Measurements from ENCODE around the gene LONP1.

DNA sequence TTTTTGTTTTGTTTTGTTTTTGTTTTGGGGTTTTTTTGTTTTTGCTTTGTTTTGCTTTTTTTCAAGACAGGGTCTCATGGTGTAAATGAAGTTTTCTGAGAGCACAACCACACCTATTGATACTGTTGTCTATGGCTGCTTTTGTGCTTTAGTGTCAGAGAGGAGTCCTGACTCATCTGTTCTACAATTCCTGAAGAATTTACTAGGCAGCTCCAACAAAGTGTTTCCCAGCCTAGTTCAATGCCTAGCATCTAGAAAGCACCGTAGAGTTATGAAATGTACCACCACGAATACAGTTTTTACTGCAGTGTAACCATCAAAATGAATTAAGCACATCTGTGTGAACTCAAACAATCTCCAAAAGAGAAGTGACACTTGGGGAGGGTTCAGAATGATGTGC lies 75.9 kb downstream of the LONP1 start:
- TF ChIP-seq, protein P1, sequence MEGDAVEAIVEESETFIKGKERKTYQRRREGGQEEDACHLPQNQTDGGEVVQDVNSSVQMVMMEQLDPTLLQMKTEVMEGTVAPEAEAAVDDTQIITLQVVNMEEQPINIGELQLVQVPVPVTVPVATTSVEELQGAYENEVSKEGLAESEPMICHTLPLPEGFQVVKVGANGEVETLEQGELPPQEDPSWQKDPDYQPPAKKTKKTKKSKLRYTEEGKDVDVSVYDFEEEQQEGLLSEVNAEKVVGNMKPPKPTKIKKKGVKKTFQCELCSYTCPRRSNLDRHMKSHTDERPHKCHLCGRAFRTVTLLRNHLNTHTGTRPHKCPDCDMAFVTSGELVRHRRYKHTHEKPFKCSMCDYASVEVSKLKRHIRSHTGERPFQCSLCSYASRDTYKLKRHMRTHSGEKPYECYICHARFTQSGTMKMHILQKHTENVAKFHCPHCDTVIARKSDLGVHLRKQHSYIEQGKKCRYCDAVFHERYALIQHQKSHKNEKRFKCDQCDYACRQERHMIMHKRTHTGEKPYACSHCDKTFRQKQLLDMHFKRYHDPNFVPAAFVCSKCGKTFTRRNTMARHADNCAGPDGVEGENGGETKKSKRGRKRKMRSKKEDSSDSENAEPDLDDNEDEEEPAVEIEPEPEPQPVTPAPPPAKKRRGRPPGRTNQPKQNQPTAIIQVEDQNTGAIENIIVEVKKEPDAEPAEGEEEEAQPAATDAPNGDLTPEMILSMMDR (IDR thresholded peaks at IDR 0.05 in 2 of 3, conservative IDR thresholded peaks at IDR 0.05 in 1 of 3; ENCODE audit: borderline replicate concordance in 1 of 3, insufficient read depth in 1 of 3, low read depth in 2 of 3, low read length in 2 of 3), result no peak
- no peak for TF ChIP-seq ZNF274 (IDR thresholded peaks at IDR 0.05; ENCODE audit: low read depth, low read length)
- TF ChIP-seq ELF1 (IDR thresholded peaks at IDR 0.05; ENCODE audit: borderline replicate concordance, low read depth), result no peak
- TF ChIP-seq EZH2 (IDR thresholded peaks at IDR 0.05), result no peak
- TF ChIP-seq, protein P2, sequence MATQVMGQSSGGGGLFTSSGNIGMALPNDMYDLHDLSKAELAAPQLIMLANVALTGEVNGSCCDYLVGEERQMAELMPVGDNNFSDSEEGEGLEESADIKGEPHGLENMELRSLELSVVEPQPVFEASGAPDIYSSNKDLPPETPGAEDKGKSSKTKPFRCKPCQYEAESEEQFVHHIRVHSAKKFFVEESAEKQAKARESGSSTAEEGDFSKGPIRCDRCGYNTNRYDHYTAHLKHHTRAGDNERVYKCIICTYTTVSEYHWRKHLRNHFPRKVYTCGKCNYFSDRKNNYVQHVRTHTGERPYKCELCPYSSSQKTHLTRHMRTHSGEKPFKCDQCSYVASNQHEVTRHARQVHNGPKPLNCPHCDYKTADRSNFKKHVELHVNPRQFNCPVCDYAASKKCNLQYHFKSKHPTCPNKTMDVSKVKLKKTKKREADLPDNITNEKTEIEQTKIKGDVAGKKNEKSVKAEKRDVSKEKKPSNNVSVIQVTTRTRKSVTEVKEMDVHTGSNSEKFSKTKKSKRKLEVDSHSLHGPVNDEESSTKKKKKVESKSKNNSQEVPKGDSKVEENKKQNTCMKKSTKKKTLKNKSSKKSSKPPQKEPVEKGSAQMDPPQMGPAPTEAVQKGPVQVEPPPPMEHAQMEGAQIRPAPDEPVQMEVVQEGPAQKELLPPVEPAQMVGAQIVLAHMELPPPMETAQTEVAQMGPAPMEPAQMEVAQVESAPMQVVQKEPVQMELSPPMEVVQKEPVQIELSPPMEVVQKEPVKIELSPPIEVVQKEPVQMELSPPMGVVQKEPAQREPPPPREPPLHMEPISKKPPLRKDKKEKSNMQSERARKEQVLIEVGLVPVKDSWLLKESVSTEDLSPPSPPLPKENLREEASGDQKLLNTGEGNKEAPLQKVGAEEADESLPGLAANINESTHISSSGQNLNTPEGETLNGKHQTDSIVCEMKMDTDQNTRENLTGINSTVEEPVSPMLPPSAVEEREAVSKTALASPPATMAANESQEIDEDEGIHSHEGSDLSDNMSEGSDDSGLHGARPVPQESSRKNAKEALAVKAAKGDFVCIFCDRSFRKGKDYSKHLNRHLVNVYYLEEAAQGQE (IDR thresholded peaks at IDR 0.05; ENCODE audit: low read depth), result no peak
- no peak for TF ChIP-seq EGR1 (IDR thresholded peaks at IDR 0.05; ENCODE audit: low read depth)
- TF ChIP-seq EZH2phosphoT487 (IDR thresholded peaks at IDR 0.05; ENCODE audit: borderline replicate concordance), result no peak
- no peak for TF ChIP-seq SP1 (IDR thresholded peaks at IDR 0.05; ENCODE audit: low read depth)
- TF ChIP-seq POLR2AphosphoS5 (IDR thresholded peaks at IDR 0.05; ENCODE audit: low read depth, low read length), result no peak
